SU-DHL-6 (cell line): ENCODE data around the gene KCNH1.

Experiments used
- CTCF ChIP-seq: fragments of 200-600 bp; sonication (generic); IDR thresholded peaks from one replicate; pipeline ENCODE4 v1.5.1; 2017; ENCODE audit warnings: antibody characterized with exemption, mild to moderate bottlenecking, low read length, moderate library complexity; ENCODE audit not compliant: insufficient read depth, poor library complexity, severe bottlenecking
- EZH2phosphoT487 ChIP-seq: fragments of 200-600 bp; sonication (generic), shearing (Covaris generic); conservative IDR thresholded peaks from 2 replicates; pipeline ENCODE4 v1.6.1; 2018; ENCODE audit warnings: mild to moderate bottlenecking, antibody characterized with exemption, low read length, moderate library complexity, mixed read lengths

GRCh38 chr1:210707300-210708240 is 426.4 kb downstream of the KCNH1 start:
- no peak for TF ChIP-seq CTCF
- no peak for TF ChIP-seq EZH2phosphoT487
